Panc1 (cell line): ENCODE results near the gene ZNF579. TPM values are rescaled to one million over a fixed set of nuclear protein-coding genes. Genes with fewer than 3 reads are reported as not detected.

ENCODE experiments used
- ATAC-seq: fragments of 200-7000 bp; cut with Tn5 transposase; 2 replicates; pipeline ENCODE4 v1.9.1; 2020; ENCODE audit warnings: mild to moderate bottlenecking, moderate library complexity
- BruUV-seq: library from RNA; stranded (reverse); fragments of 400-500 nt; replicated peaks from 2 replicates; lab custom pipeline; 2021; lab: Mats Ljungman, UMichigan
- CTCF ChIA-PET: fragments of 300-600 bp; sonication (Branson Sonifier 250); formaldehyde crosslinking; loops from one replicate; lab custom pipeline; 2022; ENCODE audit warnings: antibody characterized with exemption; lab: Charles Lee
- POLR2A ChIA-PET: fragments of 300-600 bp; sonication (Branson Sonifier 250); formaldehyde crosslinking; loops from one replicate; lab custom pipeline; 2022; ENCODE audit warnings: antibody characterized with exemption; lab: Charles Lee
- DNase-seq: peaks from one replicate; pipeline ENCODE4 v3.0.0-alpha.2; 2010; ENCODE audit warnings: low read depth, low spot score
- H3K27ac ChIP-seq: 2 replicates; pipeline ENCODE4 v1.5.1; 2011; ENCODE audit warnings: mild to moderate bottlenecking, low read length, inconsistent platforms
- H3K27me3 ChIP-seq: fragments of 200-500 bp; sonication (Bioruptor generic); 2 replicates; pipeline ENCODE4 v1.6.0; 2014; ENCODE audit warnings: low read length, inconsistent platforms; ENCODE audit not compliant: control insufficient read depth, insufficient read depth
- H3K36me3 ChIP-seq: fragments of 200-500 bp; sonication (Bioruptor generic); 2 replicates; pipeline ENCODE4 v1.5.1; 2014; ENCODE audit warnings: inconsistent platforms, mild to moderate bottlenecking, low read length, moderate library complexity; ENCODE audit not compliant: control insufficient read depth, insufficient read depth
- H3K4me1 ChIP-seq: 2 replicates; pipeline ENCODE4 v1.5.1; 2011; ENCODE audit warnings: inconsistent platforms, mild to moderate bottlenecking, low read length, moderate library complexity; ENCODE audit not compliant: control insufficient read depth, insufficient read depth
- H3K4me3 ChIP-seq, 2 experiments: 2 replicates each; pipeline ENCODE4 v1.5.1; 2011 to 2012; ENCODE audit warnings: low read depth in 2 of 2, low read length in 2 of 2, mild to moderate bottlenecking in 2 of 2, inconsistent platforms in 1 of 2, moderate library complexity in 1 of 2
- H3K9me3 ChIP-seq: fragments of 200-500 bp; sonication (Bioruptor generic); 2 replicates; pipeline ENCODE4 v1.5.1; 2014; ENCODE audit warnings: low read depth, mild to moderate bottlenecking, inconsistent platforms, low read length, moderate library complexity; ENCODE audit not compliant: control insufficient read depth, insufficient read depth
- POLR2AphosphoS5 ChIP-seq: IDR thresholded peaks from 2 replicates; pipeline ENCODE4 v1.6.1; 2012; ENCODE audit warnings: mild to moderate bottlenecking, low read depth, low read length, moderate library complexity
- SIN3A ChIP-seq: IDR thresholded peaks from 2 replicates; pipeline ENCODE4 v1.6.1; 2012; ENCODE audit warnings: low read depth, mild to moderate bottlenecking, low read length, moderate library complexity, borderline replicate concordance; ENCODE audit not compliant: insufficient read depth
- TCF7L2 ChIP-seq: IDR thresholded peaks from 2 replicates; pipeline ENCODE4 v1.6.1; 2011; ENCODE audit warnings: mild to moderate bottlenecking, low read depth, low read length, inconsistent platforms
- in situ Hi-C: cut with HindIII; loops from 2 replicates; pipeline ENCODE4 v1.10.0; 2016; ENCODE audit warnings: low sequenced_read_pairs, low pct_unique_long_range_greater_than_20kb
- intact Hi-C: fragments of 100-400 bp; cut with micrococcal nuclease; formaldehyde crosslinking; loops from one replicate; pipeline ENCODE4 v1.10.0; 2022; ENCODE audit not compliant: unreplicated experiment
- total RNA-seq: library from RNA; stranded (reverse); gene quantifications from one replicate; pipeline ENCODE4 v1.2.1, GENCODE V29; 2021; ENCODE audit not compliant: unreplicated experiment
- TF ChIP-seq, protein P1 (sequence below): fragments of 450-650 bp; IDR thresholded peaks from 2 replicates; pipeline ENCODE4 v1.5.1; 2017; ENCODE audit warnings: mild to moderate bottlenecking
- TF ChIP-seq, protein P2 (sequence below), 2 experiments: IDR thresholded peaks; 2 replicates each; pipeline ENCODE4 v1.6.1; 2011 to 2012; ENCODE audit warnings: low read depth in 2 of 2, control low read depth in 1 of 2, low read length in 1 of 2, mild to moderate bottlenecking in 1 of 2, moderate library complexity in 1 of 2; ENCODE audit not compliant: insufficient read depth in 1 of 2

Gene ZNF579
- total RNA-seq, 1 experiment from 2014 or later: 39.5 TPM

DNA sequence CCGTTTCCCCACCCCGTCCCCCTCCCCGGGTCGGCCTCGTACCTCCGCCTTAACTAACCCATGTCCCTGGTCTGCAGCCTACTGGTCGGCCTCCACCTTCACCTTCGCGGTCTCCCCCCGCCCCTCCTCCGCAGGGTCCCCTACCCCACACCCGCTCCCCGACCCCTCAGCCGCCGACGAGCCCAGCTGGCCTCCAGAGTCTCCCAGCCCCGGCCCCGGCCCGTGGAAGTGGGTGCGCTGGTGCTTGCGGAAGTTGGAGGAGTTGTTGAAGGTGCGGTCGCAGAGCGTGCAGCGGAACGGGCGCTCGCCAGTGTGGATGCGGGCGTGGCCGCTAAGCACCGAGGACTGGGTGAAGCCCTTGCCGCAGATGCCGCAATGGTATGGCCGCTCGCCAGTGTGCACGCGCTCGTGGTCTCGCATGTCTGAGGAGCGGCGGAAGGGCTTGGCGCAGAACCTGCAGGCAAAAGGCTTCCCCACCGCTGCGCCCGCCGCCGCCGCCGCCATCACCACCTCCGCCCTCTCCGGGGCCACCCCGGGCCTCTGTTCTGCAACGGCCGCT lies 41.1 kb upstream of the ZNF579 start:
- no TSS peak for BruUV-seq
- intact Hi-C loops: no loop called here
- Histone ChIP-seq H3K4me1 (0 out of 2 replicates have a peak, but pooled peaks cover 3% of the 10 kb centered on the region), H3K36me3 (no peaks in the 10 kb centered on the region), H3K4me3 (no peak overlapping the region), H3K9me3 (no peaks in the 10 kb centered on the region), H3K27ac (no peak overlapping the region), H3K27me3 (no peaks in the 10 kb centered on the region)
- ChIA-PET CTCF (no interaction called here), POLR2A (no interaction called here)
- TF ChIP-seq TCF7L2: no peak
- TF ChIP-seq, protein P1, sequence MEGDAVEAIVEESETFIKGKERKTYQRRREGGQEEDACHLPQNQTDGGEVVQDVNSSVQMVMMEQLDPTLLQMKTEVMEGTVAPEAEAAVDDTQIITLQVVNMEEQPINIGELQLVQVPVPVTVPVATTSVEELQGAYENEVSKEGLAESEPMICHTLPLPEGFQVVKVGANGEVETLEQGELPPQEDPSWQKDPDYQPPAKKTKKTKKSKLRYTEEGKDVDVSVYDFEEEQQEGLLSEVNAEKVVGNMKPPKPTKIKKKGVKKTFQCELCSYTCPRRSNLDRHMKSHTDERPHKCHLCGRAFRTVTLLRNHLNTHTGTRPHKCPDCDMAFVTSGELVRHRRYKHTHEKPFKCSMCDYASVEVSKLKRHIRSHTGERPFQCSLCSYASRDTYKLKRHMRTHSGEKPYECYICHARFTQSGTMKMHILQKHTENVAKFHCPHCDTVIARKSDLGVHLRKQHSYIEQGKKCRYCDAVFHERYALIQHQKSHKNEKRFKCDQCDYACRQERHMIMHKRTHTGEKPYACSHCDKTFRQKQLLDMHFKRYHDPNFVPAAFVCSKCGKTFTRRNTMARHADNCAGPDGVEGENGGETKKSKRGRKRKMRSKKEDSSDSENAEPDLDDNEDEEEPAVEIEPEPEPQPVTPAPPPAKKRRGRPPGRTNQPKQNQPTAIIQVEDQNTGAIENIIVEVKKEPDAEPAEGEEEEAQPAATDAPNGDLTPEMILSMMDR: no peak
- TF ChIP-seq SIN3A: no peak
- no peak for TF ChIP-seq POLR2AphosphoS5
- TF ChIP-seq, protein P2, sequence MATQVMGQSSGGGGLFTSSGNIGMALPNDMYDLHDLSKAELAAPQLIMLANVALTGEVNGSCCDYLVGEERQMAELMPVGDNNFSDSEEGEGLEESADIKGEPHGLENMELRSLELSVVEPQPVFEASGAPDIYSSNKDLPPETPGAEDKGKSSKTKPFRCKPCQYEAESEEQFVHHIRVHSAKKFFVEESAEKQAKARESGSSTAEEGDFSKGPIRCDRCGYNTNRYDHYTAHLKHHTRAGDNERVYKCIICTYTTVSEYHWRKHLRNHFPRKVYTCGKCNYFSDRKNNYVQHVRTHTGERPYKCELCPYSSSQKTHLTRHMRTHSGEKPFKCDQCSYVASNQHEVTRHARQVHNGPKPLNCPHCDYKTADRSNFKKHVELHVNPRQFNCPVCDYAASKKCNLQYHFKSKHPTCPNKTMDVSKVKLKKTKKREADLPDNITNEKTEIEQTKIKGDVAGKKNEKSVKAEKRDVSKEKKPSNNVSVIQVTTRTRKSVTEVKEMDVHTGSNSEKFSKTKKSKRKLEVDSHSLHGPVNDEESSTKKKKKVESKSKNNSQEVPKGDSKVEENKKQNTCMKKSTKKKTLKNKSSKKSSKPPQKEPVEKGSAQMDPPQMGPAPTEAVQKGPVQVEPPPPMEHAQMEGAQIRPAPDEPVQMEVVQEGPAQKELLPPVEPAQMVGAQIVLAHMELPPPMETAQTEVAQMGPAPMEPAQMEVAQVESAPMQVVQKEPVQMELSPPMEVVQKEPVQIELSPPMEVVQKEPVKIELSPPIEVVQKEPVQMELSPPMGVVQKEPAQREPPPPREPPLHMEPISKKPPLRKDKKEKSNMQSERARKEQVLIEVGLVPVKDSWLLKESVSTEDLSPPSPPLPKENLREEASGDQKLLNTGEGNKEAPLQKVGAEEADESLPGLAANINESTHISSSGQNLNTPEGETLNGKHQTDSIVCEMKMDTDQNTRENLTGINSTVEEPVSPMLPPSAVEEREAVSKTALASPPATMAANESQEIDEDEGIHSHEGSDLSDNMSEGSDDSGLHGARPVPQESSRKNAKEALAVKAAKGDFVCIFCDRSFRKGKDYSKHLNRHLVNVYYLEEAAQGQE (IDR thresholded peaks at IDR 0.05; ENCODE audit: insufficient read depth in 1 of 2, low read depth in 2 of 2, low read length in 1 of 2): no peak
- ATAC-seq (no peak), DNase-seq (no peak)
- in situ Hi-C loops: no loop called here

DNA sequence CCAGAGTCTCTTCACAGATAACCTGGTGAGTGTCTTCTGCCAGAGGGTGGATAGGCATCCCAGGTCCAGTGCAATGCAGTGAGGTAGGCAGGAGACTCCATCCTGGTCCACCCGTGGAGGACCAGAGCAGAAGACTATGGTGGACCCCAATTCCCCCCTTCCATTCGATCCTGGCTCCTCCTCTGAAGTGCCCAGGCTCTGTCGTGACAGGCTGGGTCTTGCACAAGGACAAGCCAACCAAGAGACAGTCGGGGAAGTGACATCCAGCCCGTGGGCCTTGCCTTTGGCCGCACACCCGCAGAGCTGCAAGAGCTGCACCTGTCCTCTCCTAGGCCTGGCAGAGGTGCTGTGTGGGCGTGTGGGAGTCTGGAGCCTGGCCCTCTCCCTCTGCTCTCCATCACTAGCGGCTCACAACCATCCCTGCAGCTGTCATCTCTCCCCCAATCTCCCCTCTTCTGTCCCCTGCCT lies 40.6 kb upstream of the ZNF579 start:
- DNase-seq (no peak), ATAC-seq (no peak)
- no peaks in the 10 kb centered on the region for H3K36me3 ChIP-seq
- BruUV-seq: TSS peak; percentile 65
- POLR2A ChIA-PET: no interaction called here
- H3K9me3 ChIP-seq: no peaks in the 10 kb centered on the region
- in situ Hi-C loops (no loop called here), intact Hi-C loops (no loop called here)
- no peak overlapping the region for H3K27ac ChIP-seq
- no peak overlapping the region for H3K4me3 ChIP-seq
- TF ChIP-seq TCF7L2: no peak
- no peak for TF ChIP-seq SIN3A
- TF ChIP-seq, protein P2 (IDR thresholded peaks at IDR 0.05; ENCODE audit: insufficient read depth in 1 of 2, low read depth in 2 of 2, low read length in 1 of 2): no peak
- no peak for TF ChIP-seq POLR2AphosphoS5
- TF ChIP-seq, protein P1: no peak
- 0 out of 2 replicates have a peak, but pooled peaks cover 3% of the 10 kb centered on the region for H3K4me1 ChIP-seq
- CTCF ChIA-PET: no interaction called here
- H3K27me3 ChIP-seq: no peaks in the 10 kb centered on the region
